Thyroid gland (tissue), 4 donors: ENCODE measurements around the gene USP32. TPM values are rescaled to one million over a fixed set of nuclear protein-coding genes. Genes with fewer than 3 reads are reported as not detected.
A peak's percentile ranks its signal among the peaks of the same experiment; 100 is the strongest.

Source experiments
- DNase-seq, 2 donors: peaks; one replicate each; pipeline ENCODE4 v3.0.0-alpha.2; 2019
- H3K27ac ChIP-seq, 3 donors: fragments of 200-600 bp; sonication (generic); 1 replicate in 2 of 3; 2 replicates in 1 of 3; pipeline ENCODE4 v1.5.1; 2016 to 2019; ENCODE audit warnings: mild to moderate bottlenecking in 1 of 3, moderate library complexity in 1 of 3
- H3K27me3 ChIP-seq: fragments of 200-600 bp; sonication (generic); one replicate; pipeline ENCODE4 v1.5.1; 2019
- H3K36me3 ChIP-seq, 2 donors: fragments of 200-600 bp; sonication (generic); one replicate each; pipeline ENCODE4 v1.5.1; 2016 to 2019
- H3K4me1 ChIP-seq, 2 donors: fragments of 200-600 bp; sonication (generic); one replicate each; pipeline ENCODE4 v1.5.1; 2017 to 2019
- H3K4me3 ChIP-seq, 3 donors: fragments of 200-600 bp; sonication (generic); replicated peaks in 1 of 3; 1 replicate in 2 of 3; 2 replicates in 1 of 3; pipeline ENCODE4 v1.5.1; 2016; ENCODE audit warnings: mild to moderate bottlenecking in 1 of 3
- H3K9me3 ChIP-seq: fragments of 200-600 bp; sonication (generic); one replicate; pipeline ENCODE4 v1.5.1; 2017
- POLR2A ChIP-seq, 2 donors: fragments of 450-650 bp; IDR thresholded peaks; one replicate each; pipeline ENCODE4 v1.6.1; 2017; ENCODE audit warnings: antibody characterized with exemption in 2 of 2, mild to moderate bottlenecking in 2 of 2, moderate library complexity in 1 of 2
- WGBS, 2 donors: methylation state at CpG; one replicate each; pipeline ENCODE4 v1.1.5; 2017; 5-methylcytosine and 5-hydroxymethylcytosine counted together
- intact Hi-C: fragments of 100-400 bp; cut with DNase I; formaldehyde crosslinking; loops from one replicate; pipeline ENCODE4 v1.15.1; 2023
- small RNA-seq: library from RNA; depleted of rRNA; stranded (forward); fragments of <200 nt; gene quantifications from one replicate; pipeline ENCODE3, GENCODE V24; 2016
- total RNA-seq, 4 donors: library from RNA; depleted of rRNA; stranded (reverse); fragments of >200 nt; gene quantifications; one replicate each; pipeline ENCODE4 v1.2.3, GENCODE V29; 2016
- TF ChIP-seq, protein P1 (sequence below), 6 experiments: fragments of 200-600 bp in 3 of 6; fragments of 450-650 bp in 3 of 6; sonication (generic) in 3 of 6; IDR thresholded peaks; one replicate each; pipeline ENCODE4 v1.5.1; 2016 to 2019; ENCODE audit warnings: antibody characterized with exemption in 6 of 6, mild to moderate bottlenecking in 2 of 6, inconsistent platforms in 1 of 6, moderate library complexity in 1 of 6

Gene USP32
- total RNA-seq, 4 donors from 2014 or later, result 49.9 to 76.5 (median 65.0) TPM

- Histone ChIP-seq H3K4me1 (peaks cover 1 to 3% of the 10 kb centered on the region in 2 donors), H3K9me3 (no peaks in the 10 kb centered on the region), H3K4me3 (no peak overlapping the region), H3K27me3 (no peaks in the 10 kb centered on the region), H3K36me3 (no peaks in the 10 kb centered on the region), H3K27ac (no peak overlapping the region)
- DNase-seq, result no peak
- intact Hi-C loops, result no loop called here
- 91 to 94% methylated on average over 4 of the region's 4 CpGs for WGBS, 2 donors
- no peak for TF ChIP-seq POLR2A (IDR thresholded peaks at IDR 0.05)
- TF ChIP-seq, protein P1, sequence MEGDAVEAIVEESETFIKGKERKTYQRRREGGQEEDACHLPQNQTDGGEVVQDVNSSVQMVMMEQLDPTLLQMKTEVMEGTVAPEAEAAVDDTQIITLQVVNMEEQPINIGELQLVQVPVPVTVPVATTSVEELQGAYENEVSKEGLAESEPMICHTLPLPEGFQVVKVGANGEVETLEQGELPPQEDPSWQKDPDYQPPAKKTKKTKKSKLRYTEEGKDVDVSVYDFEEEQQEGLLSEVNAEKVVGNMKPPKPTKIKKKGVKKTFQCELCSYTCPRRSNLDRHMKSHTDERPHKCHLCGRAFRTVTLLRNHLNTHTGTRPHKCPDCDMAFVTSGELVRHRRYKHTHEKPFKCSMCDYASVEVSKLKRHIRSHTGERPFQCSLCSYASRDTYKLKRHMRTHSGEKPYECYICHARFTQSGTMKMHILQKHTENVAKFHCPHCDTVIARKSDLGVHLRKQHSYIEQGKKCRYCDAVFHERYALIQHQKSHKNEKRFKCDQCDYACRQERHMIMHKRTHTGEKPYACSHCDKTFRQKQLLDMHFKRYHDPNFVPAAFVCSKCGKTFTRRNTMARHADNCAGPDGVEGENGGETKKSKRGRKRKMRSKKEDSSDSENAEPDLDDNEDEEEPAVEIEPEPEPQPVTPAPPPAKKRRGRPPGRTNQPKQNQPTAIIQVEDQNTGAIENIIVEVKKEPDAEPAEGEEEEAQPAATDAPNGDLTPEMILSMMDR (IDR thresholded peaks at IDR 0.05), result no peak
Observed at GRCh38 chr17:60129164-60129563, 262.8 kb downstream of the USP32 start.

Small RNAs within 50 kb of the gene (small RNA-seq; reads per million reads assigned to genes)
- gene SCARNA20, result 205 reads per million, percentile 97 among the genes with 10 or more reads in this experiment

Other genes with a start within 250 kb of the USP32 start
- gene CA4, start 242.2 kb downstream of the USP32 start, total RNA-seq, result 10 to 100 TPM; 22.7 to 56.5 (median 26.3) TPM
- not detected for gene CHCT1, start 30.4 kb upstream of the USP32 start, total RNA-seq
- 10 to 100 TPM; 33.1 to 49.0 (median 45.4) TPM for gene APPBP2, start 134.1 kb upstream of the USP32 start, total RNA-seq
- gene PPM1D, start 208.1 kb upstream of the USP32 start, total RNA-seq, result 10 to 100 TPM; 11.3 to 19.5 (median 15.2) TPM